ELF-1 (cell line): ENCODE measurements around the gene CASZ1.

Experiments
- DNase-seq: peaks from one replicate; pipeline ENCODE4 v3.0.0-alpha.2; 2016; ENCODE audit warnings: low read depth, low spot score

Gene CASZ1

GRCh38 chr1:10704368-10704882 is 92.0 kb downstream of the CASZ1 start:
- DNase-seq: peak; percentile 98

GRCh38 chr1:10703702-10704101 is 92.7 kb downstream of the CASZ1 start:
- no peak for DNase-seq

GRCh38 chr1:10701145-10701544 is 95.3 kb downstream of the CASZ1 start:
- DNase-seq: no peak

- no peak for DNase-seq
Measured at GRCh38 chr1:10699470-10699835, 97.0 kb downstream of the CASZ1 start.

- DNase-seq: no peak
Measured at GRCh38 chr1:10698726-10699469, 97.5 kb downstream of the CASZ1 start.

- no peak for DNase-seq
Measured at GRCh38 chr1:10697621-10698160, 98.8 kb downstream of the CASZ1 start.

- no peak for DNase-seq
Measured at GRCh38 chr1:10696977-10697376, 99.5 kb downstream of the CASZ1 start.

GRCh38 chr1:10694633-10695627 is 101.5 kb downstream of the CASZ1 start:
- peak; percentile 71 for DNase-seq

- peak; percentile 25 for DNase-seq
Measured at GRCh38 chr1:10694274-10694632, 102.2 kb downstream of the CASZ1 start.

GRCh38 chr1:10693497-10694273 is 102.8 kb downstream of the CASZ1 start:
- DNase-seq: peak; percentile 30

- DNase-seq: no peak
Measured at GRCh38 chr1:10693152-10693496, 103.3 kb downstream of the CASZ1 start.

- DNase-seq: peak; percentile 51
Measured at GRCh38 chr1:10692401-10693021, 103.9 kb downstream of the CASZ1 start.

- no peak for DNase-seq
Measured at GRCh38 chr1:10691740-10692125, 104.7 kb downstream of the CASZ1 start.

- DNase-seq: no peak
Measured at GRCh38 chr1:10691075-10691739, 105.2 kb downstream of the CASZ1 start.

- DNase-seq: no peak
Measured at GRCh38 chr1:10690484-10690883, 106.0 kb downstream of the CASZ1 start.

GRCh38 chr1:10688409-10688786 is 108.0 kb downstream of the CASZ1 start:
- no peak for DNase-seq

GRCh38 chr1:10687782-10688408 is 108.6 kb downstream of the CASZ1 start:
- DNase-seq: no peak

- no peak for DNase-seq
Measured at GRCh38 chr1:10687251-10687651, 109.2 kb downstream of the CASZ1 start.

- no peak for DNase-seq
Measured at GRCh38 chr1:10686404-10687040, 109.9 kb downstream of the CASZ1 start.
